Mesothelial cell of epicardium (in vitro differentiated cells): ENCODE results near the gene HAAO. TPM values are rescaled to one million over a fixed set of nuclear protein-coding genes. Genes with fewer than 3 reads are reported as not detected.

Source experiments
- DNase-seq, 2 experiments: peaks; one replicate each; pipeline ENCODE4 v3.0.0; 2021; ENCODE audit warnings: low spot score in 2 of 2; ENCODE audit not compliant: unreplicated experiment in 2 of 2
- H3K27ac Mint-ChIP-seq: 2 replicates; pipeline ENCODE4 v1.8.0; 2021; ENCODE audit warnings: mixed read lengths
- H3K27me3 Mint-ChIP-seq: 2 replicates; pipeline ENCODE4 v1.8.0; 2021; ENCODE audit warnings: low read depth, mixed read lengths
- H3K36me3 Mint-ChIP-seq: 2 replicates; pipeline ENCODE4 v1.8.0; 2021; ENCODE audit warnings: mixed read lengths
- H3K4me1 Mint-ChIP-seq: 2 replicates; pipeline ENCODE4 v1.8.0; 2021; ENCODE audit warnings: mixed read lengths
- H3K4me3 Mint-ChIP-seq: 2 replicates; pipeline ENCODE4 v1.8.0; 2021; ENCODE audit warnings: mild to moderate bottlenecking, moderate library complexity, mixed read lengths
- H3K9me3 Mint-ChIP-seq: 2 replicates; pipeline ENCODE4 v1.8.0; 2021; ENCODE audit warnings: mixed read lengths
- CTCF ChIP-seq: fragments of 200-600 bp; sonication (generic); IDR thresholded peaks from one replicate; pipeline ENCODE4 v1.5.0; 2021; ENCODE audit warnings: antibody characterized with exemption; ENCODE audit not compliant: unreplicated experiment
- total RNA-seq: library from RNA; stranded (reverse); gene quantifications from 3 replicates; pipeline ENCODE4 v1.2.1, GENCODE V29; 2021

Gene HAAO
- total RNA-seq, 1 donor from 2014 or later = 23.3 TPM

DNA sequence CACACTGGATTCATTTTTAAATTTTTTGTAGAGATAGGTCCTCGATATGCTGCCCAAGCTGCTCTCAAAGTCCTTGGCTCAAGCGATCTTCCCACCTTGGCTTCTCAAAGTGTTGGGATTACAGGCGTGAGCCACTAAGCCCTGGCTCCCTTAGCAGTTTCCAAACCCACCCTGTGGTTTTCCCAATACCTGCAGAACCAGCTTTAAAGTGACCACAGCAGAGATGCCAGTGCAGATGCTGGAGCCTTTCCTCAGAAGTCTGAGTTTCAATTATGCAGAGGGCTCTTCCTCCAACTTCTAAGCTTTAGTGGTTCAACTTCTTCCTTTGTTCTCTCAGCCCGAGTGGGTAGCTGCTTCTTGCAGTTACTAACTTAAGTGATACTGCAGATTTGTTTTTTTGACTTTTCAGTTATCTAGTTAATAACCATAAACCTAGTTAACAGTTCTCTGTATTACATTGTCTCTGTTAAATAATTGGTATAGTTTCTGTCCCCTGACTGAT lies 8.1 kb upstream of the HAAO start:
- no peak for TF ChIP-seq CTCF
- Mint-ChIP-seq H3K4me1 (peaks cover 9% of the 10 kb centered on the region), H3K4me3 (no peak overlapping the region), H3K9me3 (peaks cover 15% of the 10 kb centered on the region), H3K27me3 (no peaks in the 10 kb centered on the region), H3K27ac (no peak overlapping the region), H3K36me3 (peaks cover 16% of the 10 kb centered on the region)
- DNase-seq = no peak

DNA sequence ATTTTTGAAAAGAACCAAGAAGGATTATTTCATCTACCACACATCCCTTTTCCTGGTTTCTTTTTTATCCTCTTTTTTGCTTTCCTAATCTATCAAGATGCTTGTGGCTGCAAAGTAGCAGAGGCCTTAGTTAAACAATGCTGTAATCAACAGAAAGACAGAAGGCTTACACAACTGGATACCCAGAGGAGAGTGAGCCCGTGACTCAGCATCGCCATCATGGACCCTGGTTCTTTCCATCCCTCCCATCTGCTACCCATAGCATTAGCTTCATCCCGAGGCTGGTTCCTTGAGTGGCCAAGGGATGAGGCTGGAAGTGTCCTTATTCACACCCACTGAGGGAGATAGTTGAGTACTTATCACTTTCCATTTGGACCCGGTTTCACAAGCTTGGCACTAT lies 7.5 kb upstream of the HAAO start:
- H3K4me3 Mint-ChIP-seq = no peak overlapping the region
- H3K27me3 Mint-ChIP-seq = no peaks in the 10 kb centered on the region
- TF ChIP-seq CTCF = no peak
- peaks cover 15% of the 10 kb centered on the region for H3K9me3 Mint-ChIP-seq
- H3K4me1 Mint-ChIP-seq = peaks cover 11% of the 10 kb centered on the region
- H3K27ac Mint-ChIP-seq = no peak overlapping the region
- no peak for DNase-seq
- H3K36me3 Mint-ChIP-seq = peaks cover 18% of the 10 kb centered on the region

- peaks cover 15% of the 10 kb centered on the region for H3K9me3 Mint-ChIP-seq
- H3K27ac Mint-ChIP-seq = no peak overlapping the region
- TF ChIP-seq CTCF = no peak
- no peak for DNase-seq
- H3K4me3 Mint-ChIP-seq = no peak overlapping the region
- H3K36me3 Mint-ChIP-seq = peaks cover 19% of the 10 kb centered on the region
- no peaks in the 10 kb centered on the region for H3K27me3 Mint-ChIP-seq
- peaks cover 29% of the 10 kb centered on the region for H3K4me1 Mint-ChIP-seq
These were observed 4.9 kb upstream of the HAAO start for GRCh38 chr2:42797281-42797680.

DNA sequence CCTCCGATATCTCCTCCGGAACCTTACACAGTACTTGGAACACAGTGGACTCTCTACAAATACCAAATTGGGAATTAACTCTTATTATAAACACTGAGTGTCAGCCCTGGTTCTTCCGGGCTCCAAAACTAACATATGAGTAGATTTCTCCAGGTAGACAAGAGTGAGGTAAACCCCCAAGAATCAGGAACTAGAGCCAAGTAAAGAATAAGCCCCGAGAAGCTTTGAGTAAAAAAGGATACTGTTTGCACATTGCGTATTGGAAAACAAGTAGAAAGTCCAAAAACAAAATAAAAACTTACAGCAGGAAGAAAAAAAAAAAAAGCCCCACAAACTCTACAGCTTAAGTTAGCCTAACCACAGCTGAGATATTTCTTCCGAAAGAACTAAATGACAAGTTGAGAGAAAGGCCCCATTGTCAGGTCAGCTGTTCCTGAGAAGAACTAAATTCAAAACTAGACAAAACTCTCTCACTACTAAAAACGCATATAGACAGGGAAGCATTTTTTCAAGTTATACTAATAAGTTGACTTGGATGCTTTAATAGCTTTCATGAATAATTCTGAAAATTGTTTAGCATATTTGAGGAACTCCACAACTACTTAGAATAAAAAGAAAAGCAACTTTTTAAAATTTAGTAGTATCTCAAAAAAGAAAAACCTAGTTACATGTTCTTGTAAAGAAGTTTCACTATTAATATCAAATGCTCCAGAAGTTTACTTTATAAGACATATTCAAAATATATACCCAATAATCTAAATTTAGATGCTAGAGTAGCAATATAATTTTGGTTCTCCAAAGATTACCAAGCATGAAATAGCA lies 4.3 kb upstream of the HAAO start:
- Mint-ChIP-seq H3K4me1 (peaks cover 34% of the 10 kb centered on the region), H3K4me3 (no peak overlapping the region), H3K36me3 (peaks cover 19% of the 10 kb centered on the region), H3K27ac (no peak overlapping the region), H3K9me3 (peaks cover 15% of the 10 kb centered on the region), H3K27me3 (no peaks in the 10 kb centered on the region)
- TF ChIP-seq CTCF = no peak
- no peak for DNase-seq

DNA sequence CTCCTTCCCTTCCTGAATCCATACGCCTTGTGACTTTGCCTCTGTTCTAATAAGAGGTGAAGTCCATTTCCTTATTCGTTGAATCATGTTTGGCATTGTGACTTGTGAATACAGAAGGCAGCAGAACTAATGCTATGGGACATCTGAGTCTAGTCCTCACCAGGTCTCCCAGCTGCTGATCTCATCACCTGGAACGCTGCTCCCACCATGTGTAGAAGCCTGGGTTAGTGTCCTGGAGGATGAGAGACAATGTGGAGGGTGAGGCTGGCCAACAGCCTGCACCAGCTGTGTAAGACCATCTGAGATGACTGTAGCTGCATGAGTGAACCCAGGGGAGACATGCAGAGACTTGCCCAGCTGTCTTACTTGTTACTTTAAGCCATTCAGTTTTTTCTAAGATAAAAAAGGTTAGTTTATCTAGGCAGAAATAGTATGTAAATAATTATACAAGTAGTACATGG lies 3.5 kb upstream of the HAAO start:
- Mint-ChIP-seq H3K9me3 (peaks cover 15% of the 10 kb centered on the region), H3K36me3 (peaks cover 19% of the 10 kb centered on the region), H3K27me3 (no peaks in the 10 kb centered on the region), H3K27ac (peak overlapping the region; percentile 27), H3K4me1 (peaks cover 41% of the 10 kb centered on the region), H3K4me3 (no peak overlapping the region)
- no peak for TF ChIP-seq CTCF
- no peak for DNase-seq
